SKM-1 (cell line): ENCODE measurements around the gene FAT4.

Experiments
- DNase-seq: peaks from one replicate; lab custom pipeline; 2025; ENCODE audit not compliant: unreplicated experiment; lab: John Stamatoyannopoulos, UW

Gene FAT4

GRCh38 chr4:125314676-125315575, at the start of gene FAT4:
Gene FAT4, plus strand, starts transcription at chr4:125314955. Its CDS starts 1,457 bp downstream, at chr4:125316412.
- peak; percentile 65 for DNase-seq

GRCh38 chr4:125265846-125266245, 48.9 kb upstream of the FAT4 start:
- DNase-seq, result no peak

GRCh38 chr4:125266901-125267604, 47.7 kb upstream of the FAT4 start:
- no peak for DNase-seq

- DNase-seq, result no peak
Measured at GRCh38 chr4:125267630-125268029, 47.1 kb upstream of the FAT4 start.

GRCh38 chr4:125268068-125268755, 46.5 kb upstream of the FAT4 start:
- no peak for DNase-seq

GRCh38 chr4:125276811-125277210, 37.9 kb upstream of the FAT4 start:
- no peak for DNase-seq

- no peak for DNase-seq
Measured at GRCh38 chr4:125277790-125278189, 37.0 kb upstream of the FAT4 start.

- DNase-seq, result no peak
Measured at GRCh38 chr4:125280892-125281403, 33.8 kb upstream of the FAT4 start.

- peak; percentile 38 for DNase-seq
Measured at GRCh38 chr4:125283707-125284279, 31.0 kb upstream of the FAT4 start.

- no peak for DNase-seq
Measured at GRCh38 chr4:125297116-125297515, 17.6 kb upstream of the FAT4 start.

- no peak for DNase-seq
Measured at GRCh38 chr4:125303058-125303457, 11.7 kb upstream of the FAT4 start.

GRCh38 chr4:125303821-125304220, 10.9 kb upstream of the FAT4 start:
- DNase-seq, result no peak

GRCh38 chr4:125306112-125306511, 8.6 kb upstream of the FAT4 start:
- no peak for DNase-seq

- no peak for DNase-seq
Measured at GRCh38 chr4:125306533-125306932, 8.2 kb upstream of the FAT4 start.

GRCh38 chr4:125311503-125311902, 3.3 kb upstream of the FAT4 start:
- DNase-seq, result no peak

- DNase-seq, result peak; percentile 82
Measured at GRCh38 chr4:125313497-125313896, 1.3 kb upstream of the FAT4 start.

GRCh38 chr4:125313989-125314667, 627 bp upstream of the FAT4 start:
- DNase-seq, result no peak

GRCh38 chr4:125315576-125316400, 1.0 kb downstream of the FAT4 start:
- no peak for DNase-seq

GRCh38 chr4:125316401-125316790, 1.6 kb downstream of the FAT4 start:
- no peak for DNase-seq
